GM18511 (cell line): ENCODE results near the gene RFTN2.
"Not testable (repeated sequence)": the region's sequence is repeated elsewhere in the genome, so short reads cannot be mapped to it uniquely, and the experiment has no call there.

Source experiments
- ATAC-seq: cut with Tn5 transposase; IDR thresholded peaks from one replicate; pipeline ENCODE4 v1.9.1; 2021; ENCODE audit warnings: mild to moderate bottlenecking, moderate library complexity; ENCODE audit not compliant: unreplicated experiment

Gene RFTN2

DNA sequence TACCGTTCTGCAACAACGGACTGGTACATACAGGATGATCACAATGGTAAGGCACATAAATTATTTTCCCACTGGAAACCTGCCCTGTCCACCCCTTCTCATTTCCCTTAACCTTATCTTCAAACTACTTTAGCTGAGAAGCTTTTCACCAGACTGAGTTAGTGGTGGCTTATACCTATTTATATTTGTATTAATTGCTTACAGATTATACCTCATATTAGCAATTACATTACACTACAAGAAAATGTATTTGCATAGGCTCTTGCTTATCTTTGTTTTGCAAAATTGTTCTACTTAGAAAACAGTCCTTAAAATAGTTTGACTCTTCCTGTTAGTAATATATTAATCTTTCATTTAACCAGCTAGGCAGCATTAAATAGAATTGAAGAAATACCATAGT is 124.1 kb downstream of the RFTN2 start:
- ATAC-seq, result not testable (repeated sequence)

DNA sequence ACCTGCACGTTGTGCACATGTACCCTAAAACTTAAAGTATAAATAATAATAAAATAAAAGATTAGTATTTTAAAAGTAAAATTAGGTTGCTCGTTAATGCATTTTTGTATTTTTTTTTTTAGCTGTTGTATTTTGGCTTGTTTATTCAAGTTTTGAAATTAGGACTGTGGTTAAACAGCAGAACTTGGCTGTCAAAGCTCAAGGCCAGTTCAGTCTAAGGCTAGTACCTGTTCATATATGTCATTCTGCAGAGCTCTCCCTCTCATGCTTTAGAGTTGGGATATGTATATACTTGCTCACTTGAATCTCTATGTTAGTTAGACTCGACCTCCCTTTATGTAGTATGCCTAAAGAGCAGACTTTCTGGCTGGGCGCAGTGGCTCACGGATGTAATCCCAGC is 126.8 kb downstream of the RFTN2 start:
- ATAC-seq, result no peak

DNA sequence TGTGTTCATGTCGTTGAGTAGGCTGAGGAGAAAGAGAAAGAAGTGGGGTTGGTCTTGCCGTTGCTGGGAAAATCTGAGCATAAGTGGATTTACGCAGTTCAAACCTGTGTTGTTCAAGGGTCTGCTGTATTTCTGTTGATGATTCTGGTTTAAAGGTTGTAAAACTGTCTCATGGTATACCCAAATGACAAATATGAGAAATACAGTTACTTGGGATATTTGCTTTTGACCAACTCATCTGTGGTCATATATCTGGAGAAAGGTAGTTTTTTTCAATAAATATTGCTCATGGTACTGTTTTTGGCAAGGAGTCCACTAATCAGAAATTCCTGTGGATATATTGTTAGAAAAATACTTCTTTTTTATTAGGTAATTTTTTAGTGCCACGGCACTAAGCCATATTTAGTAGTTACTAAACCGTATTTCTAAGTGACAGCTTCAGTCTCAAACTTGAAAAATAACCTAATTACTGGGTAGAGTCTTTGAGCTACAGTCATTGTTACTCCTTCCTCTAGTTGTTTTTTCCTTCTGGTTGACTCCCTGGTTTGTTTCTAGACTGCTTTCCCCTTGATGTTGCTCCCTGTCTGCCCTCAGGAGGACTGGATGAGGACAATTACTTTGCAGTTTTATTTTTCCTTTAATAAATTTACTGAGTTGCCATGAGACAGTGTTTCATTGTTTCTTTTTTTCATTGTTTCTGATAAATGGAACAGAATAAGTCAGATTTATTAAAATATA is 128.1 kb downstream of the RFTN2 start:
- no peak for ATAC-seq

DNA sequence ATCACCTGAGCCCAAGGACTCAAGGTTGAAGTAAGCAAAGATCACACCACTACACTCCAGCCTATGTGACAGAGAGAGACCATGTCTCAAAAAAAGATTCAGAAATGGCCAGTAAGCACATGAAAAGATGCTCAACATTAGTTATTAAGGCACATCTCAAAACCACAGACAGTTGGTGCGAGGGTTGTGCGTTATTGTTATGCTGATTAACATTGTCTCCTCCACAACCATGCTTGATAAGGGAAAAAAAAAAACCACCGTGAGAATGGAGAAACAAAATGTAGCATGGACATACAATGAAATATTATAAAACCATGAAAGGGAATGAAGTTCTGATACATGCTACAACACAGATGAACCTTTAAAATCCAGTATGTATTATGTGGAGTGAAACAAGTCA is 132.2 kb downstream of the RFTN2 start:
- no peak for ATAC-seq

DNA sequence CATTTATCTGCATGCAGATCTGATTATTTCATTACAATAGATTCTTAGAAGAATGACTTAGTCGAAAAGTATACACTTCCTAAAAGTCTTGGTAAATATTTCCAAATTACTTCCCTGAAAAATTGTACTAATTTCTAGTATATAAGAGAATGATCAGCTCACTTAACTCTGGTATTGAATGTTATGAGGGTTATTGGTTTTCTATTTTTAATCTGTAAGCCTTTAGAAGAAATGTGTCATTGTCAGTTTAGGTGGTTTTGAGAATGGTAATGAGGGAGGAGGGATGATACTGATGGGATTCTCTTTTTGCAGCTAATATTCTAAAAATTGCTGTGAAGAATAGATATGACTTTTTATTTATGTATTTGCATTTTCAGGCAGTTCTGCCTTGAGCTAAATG is 135.7 kb downstream of the RFTN2 start:
- no peak for ATAC-seq

DNA sequence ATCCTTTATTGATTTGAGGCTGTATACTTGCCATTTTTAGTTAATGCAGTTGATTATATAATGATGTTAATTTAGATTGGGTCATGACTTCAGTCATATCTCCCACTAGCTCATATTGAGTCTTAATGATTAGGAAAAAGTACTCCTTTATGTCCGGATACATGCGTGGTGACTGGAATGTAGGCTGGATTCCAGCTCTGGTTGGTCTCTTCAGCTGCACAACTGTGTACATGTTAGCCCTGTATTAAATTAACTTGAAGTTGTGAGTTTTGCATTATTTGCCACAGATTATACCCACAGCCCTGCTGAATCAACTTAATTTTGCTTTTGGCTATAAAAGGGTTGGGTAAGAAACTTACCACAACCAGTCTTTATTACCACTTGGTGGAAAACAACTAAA is 137.0 kb downstream of the RFTN2 start:
- no peak for ATAC-seq
